OCI-LY7 (cell line): ENCODE results near the gene DISC1. TPM values are rescaled to one million over a fixed set of nuclear protein-coding genes. Genes with fewer than 3 reads are reported as not detected.

Experiments
- BruUV-seq: library from RNA; stranded (reverse); fragments of 400-500 nt; replicated peaks from 2 replicates; lab custom pipeline; 2021; lab: Mats Ljungman, UMichigan
- CTCF ChIA-PET: fragments of 300-600 bp; sonication (Branson Sonifier 250); formaldehyde crosslinking; loops from one replicate; lab custom pipeline; 2022; ENCODE audit warnings: antibody characterized with exemption; ENCODE audit not compliant: unreplicated experiment; lab: Charles Lee
- POLR2A ChIA-PET: fragments of 300-600 bp; sonication (Branson Sonifier 250); formaldehyde crosslinking; loops from one replicate; lab custom pipeline; 2022; ENCODE audit warnings: antibody characterized with exemption; lab: Charles Lee
- DNase-seq: peaks from one replicate; pipeline ENCODE4 v3.0.0-alpha.2; 2015; ENCODE audit warnings: low spot score
- H2AFZ ChIP-seq: fragments of 200-600 bp; sonication (generic), shearing (Covaris generic); 2 replicates; pipeline ENCODE4 v1.6.1; 2014; ENCODE audit warnings: mild to moderate bottlenecking, antibody characterized with exemption, low read length, moderate library complexity
- H3K27ac ChIP-seq: fragments of 200-600 bp; sonication (generic); 2 replicates; pipeline ENCODE4 v1.5.1; 2014; ENCODE audit warnings: mixed run types, low read depth, mild to moderate bottlenecking, moderate library complexity, low read length, inconsistent platforms; ENCODE audit not compliant: poor library complexity, severe bottlenecking
- H3K36me3 ChIP-seq: fragments of 200-600 bp; sonication (generic); 2 replicates; pipeline ENCODE4 v1.6.1; 2014; ENCODE audit warnings: mild to moderate bottlenecking, antibody characterized with exemption, low read length, moderate library complexity, mixed read lengths; ENCODE audit not compliant: insufficient read depth
- H3K4me1 ChIP-seq: fragments of 200-600 bp; sonication (generic); 2 replicates; pipeline ENCODE4 v1.5.1; 2014; ENCODE audit warnings: mild to moderate bottlenecking, low read length; ENCODE audit not compliant: insufficient read depth, poor library complexity, severe bottlenecking
- H3K4me2 ChIP-seq: fragments of 200-600 bp; sonication (generic); 2 replicates; pipeline ENCODE4 v1.6.1; 2014; ENCODE audit warnings: mild to moderate bottlenecking, low read length
- H3K4me3 ChIP-seq: fragments of 200-600 bp; sonication (generic); 2 replicates; pipeline ENCODE4 v1.5.1; 2014; ENCODE audit warnings: mild to moderate bottlenecking, low read depth, low read length; ENCODE audit not compliant: poor library complexity, severe bottlenecking
- H3K79me2 ChIP-seq: fragments of 200-600 bp; sonication (generic); 2 replicates; pipeline ENCODE4 v1.6.1; 2016; ENCODE audit warnings: low read depth, mild to moderate bottlenecking, low read length, moderate library complexity, mixed read lengths; ENCODE audit not compliant: insufficient read depth
- H3K9me2 ChIP-seq: fragments of 200-600 bp; sonication (generic); 2 replicates; pipeline ENCODE4 v1.6.1; 2016; ENCODE audit warnings: mild to moderate bottlenecking, low read length, mixed read lengths; ENCODE audit not compliant: insufficient read depth
- H3K9me3 ChIP-seq: fragments of 200-600 bp; sonication (generic); 2 replicates; pipeline ENCODE4 v1.6.1; 2014; ENCODE audit warnings: mild to moderate bottlenecking, mixed run types, low read length, mixed read lengths
- H4K20me1 ChIP-seq: fragments of 200-600 bp; sonication (generic); 2 replicates; pipeline ENCODE4 v1.6.1; 2014; ENCODE audit warnings: mild to moderate bottlenecking, antibody characterized with exemption, low read length, moderate library complexity, mixed read lengths; ENCODE audit not compliant: insufficient read depth
- EZH2phosphoT487 ChIP-seq: fragments of 200-600 bp; sonication (generic); IDR thresholded peaks from 2 replicates; pipeline ENCODE4 v1.6.1; 2018; ENCODE audit warnings: low read depth, borderline replicate concordance, mild to moderate bottlenecking, mixed run types, antibody characterized with exemption, low read length, moderate library complexity, mixed read lengths
- intact Hi-C: fragments of 100-400 bp; cut with micrococcal nuclease; formaldehyde crosslinking; loops from one replicate; pipeline ENCODE4 v1.10.0; 2022; ENCODE audit not compliant: unreplicated experiment
- total RNA-seq, 2 experiments: library from RNA; depleted of rRNA in 1 of 2; stranded (reverse); fragments of >200 nt in 1 of 2; shearing (Covaris generic) in 1 of 2; gene quantifications; 2 replicates each; pipeline ENCODE4 v1.2.3, GENCODE V29; 2014 to 2022
- TF ChIP-seq, protein P1 (sequence below): fragments of 200-600 bp; sonication (generic); conservative IDR thresholded peaks from 2 replicates; pipeline ENCODE4 v1.5.1; 2014; ENCODE audit warnings: mild to moderate bottlenecking, antibody characterized with exemption, low read length, moderate library complexity, mixed read lengths

DISC1 gene
- total RNA-seq, 2 experiments from 2014 or later = 0.91 TPM; not detected in 1

DNA sequence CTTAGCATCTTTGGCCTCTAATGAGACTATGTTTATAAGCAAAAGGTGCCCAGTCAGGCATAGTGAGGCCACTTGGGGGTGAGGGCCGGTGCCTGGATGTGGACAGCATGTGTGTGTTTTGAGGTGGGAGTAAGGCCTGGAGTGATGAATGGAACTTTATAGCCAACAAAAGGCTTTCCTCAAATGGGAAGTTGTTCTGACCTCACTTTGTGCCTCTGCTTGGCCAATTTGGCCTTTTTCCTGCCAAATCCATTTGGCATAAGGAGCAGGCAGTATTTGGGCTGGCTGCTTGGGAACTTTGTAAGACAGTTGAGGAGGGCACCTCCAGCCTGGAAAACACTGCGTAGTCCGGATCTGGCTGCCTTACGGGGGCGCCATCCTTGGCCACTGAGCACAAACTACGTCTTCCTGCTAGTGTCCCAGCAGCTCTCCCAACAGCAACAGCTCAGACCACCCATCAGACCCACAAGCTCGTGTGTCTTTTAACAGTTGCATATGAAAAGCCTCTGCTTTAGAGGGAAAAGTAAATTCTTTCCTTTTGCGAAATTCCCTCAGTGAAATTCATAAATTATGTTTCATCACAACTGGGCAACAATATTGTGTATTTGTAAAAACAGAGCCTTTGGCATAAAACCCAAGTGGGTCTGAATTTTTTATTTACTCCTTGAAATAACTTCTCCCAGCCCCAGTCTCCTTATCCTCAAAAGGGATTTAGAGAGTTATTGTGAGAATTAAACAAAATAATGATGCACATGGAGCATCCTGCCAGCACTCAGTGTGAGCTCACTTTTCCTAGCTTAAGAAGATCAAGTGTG is 322.9 kb downstream of the DISC1 start:
- intact Hi-C loops = no loop called here
- no peaks in the 10 kb centered on the region for H3K36me3 ChIP-seq
- H3K9me3 ChIP-seq = no peaks in the 10 kb centered on the region
- no peak overlapping the region for H3K4me3 ChIP-seq
- H4K20me1 ChIP-seq = no peaks in the 10 kb centered on the region
- no peak overlapping the region for H3K27ac ChIP-seq
- no peak overlapping the region for H3K4me2 ChIP-seq
- no peaks in the 10 kb centered on the region for H3K4me1 ChIP-seq
- CTCF ChIA-PET = no interaction called here
- no TSS peak for BruUV-seq
- POLR2A ChIA-PET = no interaction called here
- no peaks in the 10 kb centered on the region for H3K9me2 ChIP-seq
- TF ChIP-seq, protein P1, sequence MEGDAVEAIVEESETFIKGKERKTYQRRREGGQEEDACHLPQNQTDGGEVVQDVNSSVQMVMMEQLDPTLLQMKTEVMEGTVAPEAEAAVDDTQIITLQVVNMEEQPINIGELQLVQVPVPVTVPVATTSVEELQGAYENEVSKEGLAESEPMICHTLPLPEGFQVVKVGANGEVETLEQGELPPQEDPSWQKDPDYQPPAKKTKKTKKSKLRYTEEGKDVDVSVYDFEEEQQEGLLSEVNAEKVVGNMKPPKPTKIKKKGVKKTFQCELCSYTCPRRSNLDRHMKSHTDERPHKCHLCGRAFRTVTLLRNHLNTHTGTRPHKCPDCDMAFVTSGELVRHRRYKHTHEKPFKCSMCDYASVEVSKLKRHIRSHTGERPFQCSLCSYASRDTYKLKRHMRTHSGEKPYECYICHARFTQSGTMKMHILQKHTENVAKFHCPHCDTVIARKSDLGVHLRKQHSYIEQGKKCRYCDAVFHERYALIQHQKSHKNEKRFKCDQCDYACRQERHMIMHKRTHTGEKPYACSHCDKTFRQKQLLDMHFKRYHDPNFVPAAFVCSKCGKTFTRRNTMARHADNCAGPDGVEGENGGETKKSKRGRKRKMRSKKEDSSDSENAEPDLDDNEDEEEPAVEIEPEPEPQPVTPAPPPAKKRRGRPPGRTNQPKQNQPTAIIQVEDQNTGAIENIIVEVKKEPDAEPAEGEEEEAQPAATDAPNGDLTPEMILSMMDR = no peak
- no peak for TF ChIP-seq EZH2phosphoT487
- H2AFZ ChIP-seq = no peak overlapping the region
- H3K79me2 ChIP-seq = no peaks in the 10 kb centered on the region
- DNase-seq = no peak

DNA sequence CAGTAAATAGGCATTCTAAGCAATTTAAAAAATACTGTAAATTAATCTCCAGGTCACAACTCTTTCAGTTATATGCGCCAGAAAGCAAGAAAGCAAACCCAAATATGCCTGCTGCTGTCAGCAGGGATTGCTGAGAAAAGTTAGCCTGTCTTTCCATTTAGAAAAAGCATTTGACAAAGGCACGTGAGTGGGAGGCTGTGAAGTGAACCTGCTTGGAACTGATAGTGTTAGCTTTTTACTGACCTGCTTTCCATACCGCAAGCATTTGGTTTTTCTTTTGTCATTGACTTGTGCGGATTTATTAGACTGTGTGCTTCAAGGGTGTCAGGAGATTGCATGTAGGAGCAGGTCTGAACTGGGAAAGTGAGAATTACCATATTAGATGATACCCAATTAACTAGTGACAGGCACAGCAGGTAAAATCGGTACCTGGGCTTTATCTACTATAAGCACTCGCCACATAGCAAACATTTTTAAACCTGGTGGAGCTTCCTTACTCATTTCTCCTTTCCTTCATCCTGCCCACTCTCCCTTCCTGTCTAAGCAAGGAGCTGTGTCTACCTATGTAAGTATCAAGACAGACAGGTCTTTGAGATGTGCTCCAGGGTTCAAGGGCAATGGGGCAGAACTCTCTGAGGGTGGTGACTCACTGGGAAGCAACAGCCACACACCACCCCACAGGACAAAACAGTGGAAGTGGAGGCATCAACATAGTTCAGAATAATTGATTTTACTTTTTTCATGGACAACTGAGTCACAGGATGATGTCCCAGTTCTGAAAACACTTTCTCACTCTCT is 323.9 kb downstream of the DISC1 start:
- DNase-seq = no peak
- Histone ChIP-seq H3K79me2 (no peaks in the 10 kb centered on the region), H3K9me2 (no peaks in the 10 kb centered on the region), H3K27ac (no peak overlapping the region), H3K4me1 (no peaks in the 10 kb centered on the region), H3K9me3 (no peaks in the 10 kb centered on the region), H3K4me3 (no peak overlapping the region), H4K20me1 (no peaks in the 10 kb centered on the region), H3K36me3 (no peaks in the 10 kb centered on the region), H3K4me2 (no peak overlapping the region), H2AFZ (no peak overlapping the region)
- ChIA-PET POLR2A (no interaction called here), CTCF (no interaction called here)
- no TSS peak for BruUV-seq
- intact Hi-C loops = no loop called here
- TF ChIP-seq, protein P1 = no peak
- TF ChIP-seq EZH2phosphoT487 = no peak

DNA sequence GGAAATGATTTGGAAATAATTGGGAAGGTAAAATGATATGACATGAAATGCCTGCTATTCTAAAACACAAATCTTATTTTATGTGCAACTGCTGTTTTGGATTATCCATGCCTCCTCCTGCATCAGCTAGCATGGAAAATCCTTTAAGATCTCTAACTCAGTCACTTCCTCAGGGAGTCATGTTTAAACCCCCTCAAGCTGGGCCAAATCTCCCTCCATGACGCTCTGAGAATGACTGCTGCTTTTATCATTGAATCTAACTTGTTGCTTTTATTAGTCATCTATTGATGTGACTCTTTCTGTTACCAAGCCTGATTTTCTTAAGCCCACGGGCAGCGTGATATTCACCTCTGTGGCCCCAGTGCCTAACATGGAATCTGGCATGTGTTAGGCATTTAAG is 324.8 kb downstream of the DISC1 start:
- no peak overlapping the region for H3K4me2 ChIP-seq
- no peaks in the 10 kb centered on the region for H3K36me3 ChIP-seq
- no peak overlapping the region for H3K27ac ChIP-seq
- intact Hi-C loops = no loop called here
- DNase-seq = no peak
- H3K79me2 ChIP-seq = no peaks in the 10 kb centered on the region
- H3K9me3 ChIP-seq = no peaks in the 10 kb centered on the region
- BruUV-seq = no TSS peak
- H4K20me1 ChIP-seq = no peaks in the 10 kb centered on the region
- ChIA-PET POLR2A (no interaction called here), CTCF (interaction anchor here (0.5 kb wide), 1 partner anchor 634 kb away, joined by 3 read pairs; no protein-coding TSS in a partner anchor)
- no peaks in the 10 kb centered on the region for H3K4me1 ChIP-seq
- H3K4me3 ChIP-seq = no peak overlapping the region
- no peak overlapping the region for H2AFZ ChIP-seq
- no peak for TF ChIP-seq EZH2phosphoT487
- TF ChIP-seq, protein P1 = no peak
- no peaks in the 10 kb centered on the region for H3K9me2 ChIP-seq
